Measurements from ENCODE around the gene RRP1B. TPM values are rescaled to one million over a fixed set of nuclear protein-coding genes. Genes with fewer than 3 reads are reported as not detected.

The RRP1B gene
- total and polyA plus RNA-seq, 9 donors, result 17.9 to 29.5 (median 25.7) TPM

DNA sequence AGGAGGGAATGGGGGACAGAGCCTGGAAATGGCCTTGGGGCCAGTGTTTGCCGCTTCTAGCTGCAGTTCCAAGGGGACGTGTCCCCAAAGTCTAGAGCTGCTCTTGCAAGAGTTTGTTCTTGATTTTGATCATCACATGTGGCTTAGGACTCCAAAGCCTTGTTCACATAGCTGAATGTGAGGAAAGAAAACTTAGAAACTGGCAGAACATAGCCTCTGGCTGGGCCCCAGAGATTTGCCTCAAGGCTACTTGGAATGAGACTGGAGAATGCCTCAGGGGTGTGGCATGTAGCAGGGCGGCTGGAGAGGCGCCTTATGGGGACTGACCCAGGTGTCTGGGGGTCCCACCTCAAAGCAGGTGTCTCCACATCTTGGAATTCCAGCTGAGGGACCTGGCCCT is 61.8 kb downstream of the RRP1B start:
- H3K27me3 ChIP-seq (ENCODE audit: control insufficient read depth, insufficient read depth, low read length), result peaks cover 3% of the 10 kb centered on the region
- 91% methylated on average over 4 of the region's 4 CpGs for WGBS (ENCODE audit: insufficient coverage)
- no peak overlapping the region for H3K4me3 ChIP-seq (ENCODE audit: low read length)
- H3K27ac ChIP-seq (ENCODE audit: low read length), result no peak overlapping the region
- H3K4me1 ChIP-seq (ENCODE audit: control insufficient read depth, insufficient read depth, low read length), result peaks cover 30% of the 10 kb centered on the region
- H3K36me3 ChIP-seq (ENCODE audit: control insufficient read depth, insufficient read depth, low read length), result peaks cover 12% of the 10 kb centered on the region
- DNase-seq, result no peak
- no peaks in the 10 kb centered on the region for H3K9me3 ChIP-seq (replicated peaks; ENCODE audit: control insufficient read depth, low read depth, low read length)

DNA sequence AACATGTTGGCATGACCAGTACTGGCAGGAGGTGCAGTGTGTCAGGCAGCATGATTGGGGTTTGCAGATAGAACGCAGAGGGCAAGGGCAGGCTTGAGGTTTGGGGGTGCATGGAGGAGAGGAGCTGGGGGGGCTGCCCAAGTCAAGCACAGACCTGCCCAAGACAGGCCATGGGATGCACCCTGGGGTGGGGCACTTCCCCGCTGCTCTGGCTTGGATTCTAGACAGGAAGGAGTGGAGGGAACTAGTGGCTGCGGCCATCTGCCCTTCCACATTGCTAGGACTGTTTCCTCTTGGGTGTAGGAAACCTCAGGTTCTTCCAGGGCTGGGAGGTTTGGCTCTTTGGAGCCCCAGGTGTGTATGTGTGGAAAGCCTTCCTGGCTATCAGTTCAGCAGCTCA is 62.6 kb downstream of the RRP1B start:
- Histone ChIP-seq H3K36me3 (ENCODE audit: control insufficient read depth, insufficient read depth, low read length) (peaks cover 12% of the 10 kb centered on the region), H3K9me3 (replicated peaks; ENCODE audit: control insufficient read depth, low read depth, low read length) (no peaks in the 10 kb centered on the region), H3K27me3 (ENCODE audit: control insufficient read depth, insufficient read depth, low read length) (peaks cover 3% of the 10 kb centered on the region), H3K4me1 (ENCODE audit: control insufficient read depth, insufficient read depth, low read length) (peaks cover 35% of the 10 kb centered on the region), H3K4me3 (ENCODE audit: low read length) (no peak overlapping the region), H3K27ac (ENCODE audit: low read length) (no peak overlapping the region)
- no peak for DNase-seq
- WGBS (ENCODE audit: insufficient coverage), result 67% methylated on average over 3 of the region's 3 CpGs

DNA sequence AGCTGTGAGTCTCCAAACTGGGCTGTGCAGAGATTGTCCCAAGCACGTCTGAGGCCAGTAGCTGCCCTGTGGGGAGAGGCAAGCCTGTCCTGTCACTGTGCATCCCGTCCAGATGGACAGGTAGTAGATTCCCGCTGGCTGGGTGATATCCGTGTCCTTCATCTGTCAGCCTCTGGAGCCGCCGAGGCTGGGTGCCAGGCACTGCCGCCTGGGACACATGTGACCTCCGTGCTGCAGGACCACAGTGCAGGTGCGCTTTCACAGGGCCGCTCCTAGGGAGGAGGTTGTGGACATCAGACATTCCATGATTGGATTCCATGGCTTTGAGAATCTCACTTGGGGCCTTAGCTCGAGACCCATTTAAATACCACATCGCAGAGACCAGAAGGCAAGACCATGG is 64.3 kb downstream of the RRP1B start:
- DNase-seq, result no peak
- WGBS (ENCODE audit: insufficient coverage), result 78% methylated on average over 11 of the region's 12 CpGs
- Histone ChIP-seq H3K27ac (ENCODE audit: low read length) (no peak overlapping the region), H3K36me3 (ENCODE audit: control insufficient read depth, insufficient read depth, low read length) (peaks cover 12% of the 10 kb centered on the region), H3K4me3 (ENCODE audit: low read length) (no peak overlapping the region), H3K9me3 (replicated peaks; ENCODE audit: control insufficient read depth, low read depth, low read length) (no peaks in the 10 kb centered on the region), H3K27me3 (ENCODE audit: control insufficient read depth, insufficient read depth, low read length) (no peaks in the 10 kb centered on the region), H3K4me1 (ENCODE audit: control insufficient read depth, insufficient read depth, low read length) (peaks cover 45% of the 10 kb centered on the region)

DNA sequence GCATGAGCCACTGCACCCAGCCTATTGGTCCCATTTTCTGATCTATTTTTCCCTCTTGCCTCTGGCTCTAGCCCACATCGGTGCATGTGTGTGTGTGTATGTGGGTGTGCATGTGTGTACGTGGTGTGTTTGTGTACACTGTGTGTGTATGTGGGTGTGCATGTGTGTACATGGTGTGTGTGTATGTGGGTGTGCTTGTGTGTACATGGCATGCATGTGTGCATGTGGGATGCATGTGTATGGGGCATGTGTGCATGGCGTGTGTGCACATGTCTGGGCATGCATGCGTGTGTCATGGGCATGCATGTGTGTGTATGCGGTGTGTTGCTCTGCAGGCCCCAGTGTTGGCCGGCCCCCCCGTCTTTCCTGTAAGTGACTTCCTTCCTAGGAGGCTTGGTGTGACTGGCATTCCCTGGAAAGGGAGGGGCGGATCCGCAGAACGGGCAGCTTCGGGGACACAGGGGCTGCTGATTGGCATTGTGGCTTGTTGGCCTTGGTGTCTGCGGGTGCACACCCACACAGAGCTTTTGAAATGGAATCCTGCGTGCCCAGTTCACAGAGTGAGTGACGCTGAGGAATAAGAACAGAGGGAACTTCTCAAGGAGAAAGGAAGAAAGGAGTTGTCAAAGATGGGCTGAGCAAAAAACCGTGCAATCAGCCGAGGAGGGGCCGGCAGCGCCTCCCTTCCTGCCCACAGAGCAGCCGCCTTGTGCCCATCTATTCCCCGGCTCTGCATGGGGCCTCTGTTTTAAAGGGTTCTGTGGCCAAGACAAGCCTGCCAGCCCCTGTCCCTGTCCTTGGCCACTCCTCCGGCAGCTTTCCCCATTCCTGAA is 67.5 kb downstream of the RRP1B start:
- H3K4me1 ChIP-seq (ENCODE audit: control insufficient read depth, insufficient read depth, low read length), result peaks cover 48% of the 10 kb centered on the region
- 71% methylated on average over 19 of the region's 21 CpGs for WGBS (ENCODE audit: insufficient coverage)
- no peak overlapping the region for H3K4me3 ChIP-seq (ENCODE audit: low read length)

DNA sequence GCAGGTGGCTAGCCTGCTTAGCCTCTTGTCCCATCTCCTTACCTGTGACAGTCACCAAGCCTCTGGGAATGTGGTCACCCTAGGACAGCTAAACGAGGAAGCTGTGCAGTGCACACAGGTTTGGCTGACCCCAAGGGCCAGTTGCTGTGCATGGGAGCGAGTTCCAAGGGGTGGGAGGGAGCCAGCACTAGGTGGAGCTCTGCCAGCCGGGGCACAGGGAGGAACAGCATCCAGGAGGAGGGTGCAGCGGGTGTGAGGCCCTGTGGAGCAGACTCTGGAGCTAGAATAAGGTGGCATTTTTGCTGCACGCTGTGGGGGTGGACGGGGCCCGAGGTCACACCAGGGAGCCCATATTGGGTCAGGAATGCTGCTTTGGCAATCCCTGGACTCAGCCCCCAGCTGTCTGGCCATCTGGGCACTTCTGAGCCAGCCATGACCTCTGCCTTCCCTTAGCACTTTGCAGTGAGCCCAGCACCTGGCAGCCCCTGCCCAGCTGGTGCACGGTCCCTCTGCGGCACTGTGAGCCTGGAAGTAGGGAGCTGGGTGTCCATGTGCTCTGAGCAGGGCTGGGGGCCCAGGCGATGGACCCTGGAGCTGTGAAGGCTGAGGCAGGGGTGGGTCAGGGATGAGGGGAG is 68.3 kb downstream of the RRP1B start:
- peak overlapping the region; percentile 82 for H3K27ac ChIP-seq (ENCODE audit: low read length)
- 57% methylated on average over 10 of the region's 10 CpGs for WGBS (ENCODE audit: insufficient coverage)
- peaks cover 53% of the 10 kb centered on the region for H3K4me1 ChIP-seq (ENCODE audit: control insufficient read depth, insufficient read depth, low read length)
- DNase-seq, result peak; percentile 52
- peak overlapping the region; percentile 68 for H3K4me3 ChIP-seq (ENCODE audit: low read length)
- peaks cover 10% of the 10 kb centered on the region for H3K36me3 ChIP-seq (ENCODE audit: control insufficient read depth, insufficient read depth, low read length)
- H3K27me3 ChIP-seq (ENCODE audit: control insufficient read depth, insufficient read depth, low read length), result no peaks in the 10 kb centered on the region
- H3K9me3 ChIP-seq (replicated peaks; ENCODE audit: control insufficient read depth, low read depth, low read length), result no peaks in the 10 kb centered on the region

More for the DNA sequence above, 67.5 kb downstream of the RRP1B start:
- Histone ChIP-seq H3K27ac (ENCODE audit: low read length) (no peak overlapping the region), H3K27me3 (ENCODE audit: control insufficient read depth, insufficient read depth, low read length) (no peaks in the 10 kb centered on the region), H3K9me3 (replicated peaks; ENCODE audit: control insufficient read depth, low read depth, low read length) (no peaks in the 10 kb centered on the region), H3K36me3 (ENCODE audit: control insufficient read depth, insufficient read depth, low read length) (peaks cover 10% of the 10 kb centered on the region)
- no peak for DNase-seq

DNA sequence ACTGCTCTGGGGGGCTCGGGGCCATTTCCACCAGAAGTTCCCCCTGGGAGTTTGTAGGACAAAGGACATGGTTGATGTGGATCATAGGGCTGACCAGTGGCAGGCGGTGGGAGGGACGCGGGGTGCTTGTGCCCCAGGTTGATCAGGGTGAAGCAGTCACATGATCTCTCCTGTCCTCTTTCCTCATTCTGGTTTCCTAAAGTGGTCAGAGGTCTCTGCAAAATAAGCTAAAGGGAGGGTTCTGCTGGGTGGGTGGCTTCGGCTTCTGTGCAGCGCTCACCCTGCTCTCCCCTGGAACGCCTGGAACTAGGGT is 68.8 kb downstream of the RRP1B start:
- Histone ChIP-seq H3K9me3 (replicated peaks; ENCODE audit: control insufficient read depth, low read depth, low read length) (no peaks in the 10 kb centered on the region), H3K36me3 (ENCODE audit: control insufficient read depth, insufficient read depth, low read length) (peaks cover 10% of the 10 kb centered on the region), H3K27me3 (ENCODE audit: control insufficient read depth, insufficient read depth, low read length) (no peaks in the 10 kb centered on the region), H3K4me1 (ENCODE audit: control insufficient read depth, insufficient read depth, low read length) (peaks cover 56% of the 10 kb centered on the region), H3K27ac (ENCODE audit: low read length) (peak overlapping the region; percentile 82), H3K4me3 (ENCODE audit: low read length) (peak overlapping the region; percentile 68)
- DNase-seq, result no peak
- WGBS (ENCODE audit: insufficient coverage), result 0% methylated on average over 3 of the region's 7 CpGs

DNA sequence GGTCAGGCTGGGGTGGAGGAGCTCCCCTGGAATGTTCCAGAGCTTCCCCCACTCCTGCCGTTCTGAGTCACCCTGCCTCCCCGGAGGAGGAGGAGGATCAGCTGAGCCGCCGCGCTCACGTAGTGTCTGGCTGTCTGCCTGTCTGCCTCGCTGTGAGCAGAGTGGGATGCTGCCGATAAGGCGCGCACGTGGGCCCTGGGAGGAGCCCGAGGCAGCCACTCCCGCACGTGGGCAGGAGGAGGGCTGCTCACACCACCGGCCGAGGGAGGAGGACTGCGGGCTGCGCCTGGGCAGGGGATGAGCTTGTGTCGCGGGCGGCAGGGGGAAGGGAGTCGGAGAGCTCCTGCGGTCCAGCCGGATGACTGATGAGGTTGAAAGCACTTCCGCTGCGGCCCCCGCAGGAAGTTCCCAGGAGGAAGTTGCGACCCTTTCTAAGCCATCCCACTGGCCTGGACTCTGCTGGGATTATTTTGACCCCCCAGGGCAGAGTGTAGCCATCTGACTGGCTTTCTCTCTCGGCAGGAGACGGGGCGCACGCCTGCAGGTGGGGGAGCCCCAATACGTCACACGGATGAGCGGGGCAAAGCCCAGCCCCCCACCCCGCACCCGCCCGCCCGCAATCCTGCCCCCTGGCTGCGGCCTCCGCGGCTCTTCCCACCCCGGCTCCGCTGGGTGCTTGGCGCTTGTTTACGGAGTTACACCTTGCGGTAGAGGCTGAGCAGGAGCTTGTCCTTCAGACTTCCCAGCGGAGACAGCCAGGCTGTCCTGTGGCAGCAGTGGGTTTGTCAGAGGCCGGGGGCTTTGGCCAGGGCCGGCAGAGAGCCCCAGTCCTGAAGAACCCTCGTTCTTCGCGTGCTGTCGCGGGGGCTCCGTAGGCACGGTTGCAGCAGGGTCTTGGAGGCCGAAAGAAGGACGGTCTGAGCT is 69.4 kb downstream of the RRP1B start:
- no peaks in the 10 kb centered on the region for H3K9me3 ChIP-seq (replicated peaks; ENCODE audit: control insufficient read depth, low read depth, low read length)
- H3K36me3 ChIP-seq (ENCODE audit: control insufficient read depth, insufficient read depth, low read length), result peaks cover 7% of the 10 kb centered on the region
- DNase-seq, result peak; percentile 96
- peaks cover 63% of the 10 kb centered on the region for H3K4me1 ChIP-seq (ENCODE audit: control insufficient read depth, insufficient read depth, low read length)
- under 1% methylated on average over 47 of the region's 59 CpGs for WGBS (ENCODE audit: insufficient coverage)
- no peaks in the 10 kb centered on the region for H3K27me3 ChIP-seq (ENCODE audit: control insufficient read depth, insufficient read depth, low read length)
- H3K27ac ChIP-seq (ENCODE audit: low read length), result peak overlapping the region; percentile 82
- H3K4me3 ChIP-seq (ENCODE audit: low read length), result peak overlapping the region; percentile 68

DNA sequence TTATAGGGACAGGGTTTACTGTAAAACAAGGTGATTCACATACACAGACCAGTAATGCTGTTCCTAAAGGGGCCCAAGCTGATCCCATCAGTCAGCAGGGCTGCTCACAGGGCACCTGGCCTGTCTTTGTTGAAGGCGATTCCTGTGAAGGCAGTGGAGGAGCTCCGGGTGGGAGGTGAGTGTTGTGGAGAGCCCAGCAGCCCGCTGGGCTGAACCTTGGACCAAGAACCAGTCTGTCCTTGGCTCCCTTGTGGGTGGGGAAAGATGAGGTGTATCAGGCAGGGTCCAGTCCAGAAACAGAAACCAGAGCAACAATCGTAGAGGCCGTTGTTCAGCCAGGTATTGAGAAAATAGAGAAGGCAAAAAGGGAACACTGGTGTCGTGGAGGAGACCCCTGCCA is 72.1 kb downstream of the RRP1B start:
- no peaks in the 10 kb centered on the region for H3K27me3 ChIP-seq (ENCODE audit: control insufficient read depth, insufficient read depth, low read length)
- peaks cover 68% of the 10 kb centered on the region for H3K4me1 ChIP-seq (ENCODE audit: control insufficient read depth, insufficient read depth, low read length)
- 69% methylated on average over 6 of the region's 6 CpGs for WGBS (ENCODE audit: insufficient coverage)
- DNase-seq, result no peak
- no peaks in the 10 kb centered on the region for H3K9me3 ChIP-seq (replicated peaks; ENCODE audit: control insufficient read depth, low read depth, low read length)
- H3K27ac ChIP-seq (ENCODE audit: low read length), result peak overlapping the region; percentile 51
- H3K4me3 ChIP-seq (ENCODE audit: low read length), result no peak overlapping the region
- peaks cover 9% of the 10 kb centered on the region for H3K36me3 ChIP-seq (ENCODE audit: control insufficient read depth, insufficient read depth, low read length)

DNA sequence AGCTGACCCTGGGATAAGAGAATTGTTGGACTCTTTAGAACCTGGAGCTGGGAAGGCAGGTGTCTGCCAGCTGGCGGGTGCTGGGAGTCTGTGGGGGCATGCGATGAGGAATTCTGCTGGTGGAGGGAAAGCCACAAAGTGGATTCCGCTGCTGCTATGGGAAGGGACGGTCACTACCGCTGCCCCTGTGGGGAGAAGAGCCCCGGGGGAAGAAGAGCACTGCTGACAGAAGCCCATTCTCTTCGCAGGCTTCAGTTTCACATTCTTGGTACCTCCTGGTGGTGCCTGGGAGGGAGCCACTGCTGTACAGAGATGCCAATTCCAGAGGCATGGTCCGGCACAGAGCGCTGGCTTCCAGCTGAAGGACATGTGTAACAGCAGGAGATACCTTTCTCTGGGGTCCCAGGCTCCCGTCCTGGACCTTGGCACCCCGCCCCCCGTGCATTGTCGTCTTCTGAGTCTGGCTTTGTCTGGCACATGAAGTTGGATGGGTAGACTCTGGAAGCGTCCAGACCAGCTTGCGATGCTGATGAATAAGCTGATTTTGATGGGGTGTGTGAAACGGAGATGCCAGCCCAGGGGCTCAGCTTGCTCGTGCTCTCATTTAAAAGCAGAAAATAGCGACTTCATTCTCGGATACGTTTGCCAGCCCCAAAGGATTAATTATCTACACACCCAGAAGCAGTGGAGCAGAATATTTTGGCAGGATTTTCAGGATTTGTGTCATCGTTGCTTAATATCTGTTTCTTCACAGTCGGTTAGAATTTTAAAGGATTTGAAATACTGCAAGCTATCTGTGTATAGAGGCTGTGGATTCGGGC is 72.7 kb downstream of the RRP1B start:
- 75% methylated on average over 11 of the region's 23 CpGs for WGBS (ENCODE audit: insufficient coverage)
- peak; percentile 77 for DNase-seq
- Histone ChIP-seq H3K4me3 (ENCODE audit: low read length) (no peak overlapping the region), H3K4me1 (ENCODE audit: control insufficient read depth, insufficient read depth, low read length) (peaks cover 62% of the 10 kb centered on the region), H3K27ac (ENCODE audit: low read length) (peak overlapping the region; percentile 51), H3K36me3 (ENCODE audit: control insufficient read depth, insufficient read depth, low read length) (peaks cover 9% of the 10 kb centered on the region), H3K9me3 (replicated peaks; ENCODE audit: control insufficient read depth, low read depth, low read length) (no peaks in the 10 kb centered on the region), H3K27me3 (ENCODE audit: control insufficient read depth, insufficient read depth, low read length) (no peaks in the 10 kb centered on the region)

Data from muscle of leg (tissue), 11 donors.